ENCODE data around the gene ATXN2.
A peak's percentile ranks its signal among the peaks of the same experiment; 100 is the strongest.
"Not testable (repeated sequence)": the region's sequence is repeated elsewhere in the genome, so short reads cannot be mapped to it uniquely, and the experiment has no call there.

Gene ATXN2

DNA sequence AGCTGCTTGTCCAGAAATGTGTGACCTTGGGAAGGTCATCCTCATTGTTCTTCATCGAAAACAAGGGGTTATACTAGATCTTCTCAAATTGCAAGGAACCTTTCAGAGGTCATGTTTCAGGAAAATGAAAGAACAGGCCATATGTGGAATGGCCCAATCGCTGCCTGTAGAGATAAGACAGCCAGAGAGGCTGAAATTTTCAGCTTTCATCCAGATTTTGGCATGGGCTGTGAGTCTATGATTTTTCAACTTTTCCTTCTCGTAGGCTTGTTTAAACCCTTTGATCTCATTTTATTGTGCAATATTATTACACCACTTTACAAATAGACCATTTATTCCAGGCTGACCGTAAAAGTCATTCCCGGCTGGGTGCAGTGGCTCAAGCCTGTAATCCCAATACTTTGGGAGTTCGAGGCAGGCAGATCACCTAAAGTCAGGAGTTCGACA lies 17.1 kb upstream of the ATXN2 start:
- Mint-ChIP-seq H3K36me3 (ENCODE audit: low read depth) (no peaks in the 10 kb centered on the region), H3K9me3 (no peaks in the 10 kb centered on the region), H3K4me1 (ENCODE audit: low read depth) (no peaks in the 10 kb centered on the region), H3K27ac (no peak overlapping the region), H3K27me3 (ENCODE audit: low read depth) (no peaks in the 10 kb centered on the region), H3K4me3 (no peak overlapping the region)

DNA sequence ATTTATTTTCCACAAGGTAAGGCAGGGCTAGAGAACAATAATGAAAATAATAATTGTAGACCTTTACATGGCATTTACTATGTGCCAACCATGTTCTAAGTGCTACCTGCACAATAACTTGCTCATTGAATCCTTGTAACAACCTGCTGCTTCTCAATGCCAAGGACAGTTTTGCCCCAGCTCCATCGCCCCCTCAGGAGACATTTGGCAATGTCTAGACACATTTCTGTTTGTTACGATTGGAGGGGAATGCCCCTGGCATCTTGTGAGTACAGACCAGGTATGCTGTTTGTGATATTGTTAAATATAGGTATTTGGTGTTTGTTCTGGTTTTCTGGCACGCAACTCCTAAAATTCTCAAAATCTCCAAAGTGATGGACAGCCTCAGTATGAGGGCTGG lies 8.1 kb upstream of the ATXN2 start:
- no peaks in the 10 kb centered on the region for H3K36me3 Mint-ChIP-seq (ENCODE audit: low read depth)
- H3K27me3 Mint-ChIP-seq (ENCODE audit: low read depth): peaks cover 4% of the 10 kb centered on the region
- H3K27ac Mint-ChIP-seq: no peak overlapping the region
- no peaks in the 10 kb centered on the region for H3K9me3 Mint-ChIP-seq
- H3K4me1 Mint-ChIP-seq (ENCODE audit: low read depth): no peaks in the 10 kb centered on the region
- no peak overlapping the region for H3K4me3 Mint-ChIP-seq

DNA sequence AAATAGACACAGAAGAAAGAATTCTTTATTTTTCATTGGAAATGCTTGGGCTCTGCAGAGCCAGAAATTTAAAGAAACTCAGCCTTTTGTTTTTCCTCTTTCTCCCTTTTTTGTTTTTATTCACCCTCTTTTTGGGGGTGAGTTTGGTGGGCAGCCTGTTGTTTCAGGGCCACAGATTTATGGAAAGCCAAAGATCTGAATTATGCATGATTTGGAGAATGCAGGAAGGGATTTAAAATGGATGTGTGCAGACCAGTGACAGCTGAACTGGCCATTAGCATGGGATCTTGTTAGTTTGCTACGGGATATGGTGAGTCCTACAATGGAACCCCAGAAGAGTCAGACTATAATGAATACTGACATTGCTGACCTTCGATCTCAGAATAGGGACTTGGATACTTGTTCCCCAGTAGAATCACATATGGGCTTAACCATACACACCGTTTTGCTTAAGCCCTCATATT lies 7.7 kb upstream of the ATXN2 start:
- no peaks in the 10 kb centered on the region for H3K36me3 Mint-ChIP-seq (ENCODE audit: low read depth)
- no peak overlapping the region for H3K27ac Mint-ChIP-seq

DNA sequence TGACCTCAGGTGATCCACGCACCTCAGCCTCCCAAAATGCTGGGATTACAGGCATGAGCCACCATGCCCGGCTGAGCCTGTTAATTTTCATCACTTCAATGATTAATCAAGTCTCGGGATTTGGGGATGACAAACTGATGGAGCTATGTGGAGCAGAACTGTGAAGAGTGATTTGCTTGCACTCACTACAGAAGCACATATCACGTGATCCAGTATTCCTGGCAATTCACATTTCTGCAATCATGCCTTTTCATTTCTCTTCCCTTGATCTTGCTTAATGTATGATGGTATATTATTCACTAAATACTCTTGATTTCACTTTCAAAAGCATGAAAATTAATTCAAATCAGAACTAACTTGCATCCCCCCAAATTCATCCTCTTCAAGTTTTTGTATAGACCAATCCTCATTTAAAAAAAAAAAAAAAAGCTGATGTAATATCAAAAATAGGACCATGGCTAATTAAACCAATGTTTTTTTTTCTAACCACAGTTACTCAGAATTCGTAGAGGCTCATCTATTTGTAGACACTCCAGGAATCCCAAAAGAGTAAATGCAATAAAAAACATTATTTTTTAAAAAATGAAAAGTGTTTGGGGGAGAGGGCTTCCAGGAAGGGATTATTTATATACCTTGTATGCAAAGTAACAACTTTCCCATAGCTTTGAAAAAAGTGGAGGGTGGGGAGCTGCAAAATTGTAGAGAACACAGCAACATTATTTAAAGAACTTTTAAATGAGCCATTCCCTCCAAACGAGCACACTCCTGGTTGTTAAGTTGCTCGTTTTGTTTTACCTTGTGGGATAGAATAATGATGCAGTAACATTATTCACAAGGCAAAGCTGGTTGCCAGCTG lies 7.0 kb upstream of the ATXN2 start:
- H3K27ac Mint-ChIP-seq: no peak overlapping the region
- no peak overlapping the region for H3K4me3 Mint-ChIP-seq
- peaks cover 4% of the 10 kb centered on the region for H3K27me3 Mint-ChIP-seq (ENCODE audit: low read depth)

More for the DNA sequence above, 7.7 kb upstream of the ATXN2 start:
- Mint-ChIP-seq H3K27me3 (ENCODE audit: low read depth) (peaks cover 4% of the 10 kb centered on the region), H3K4me3 (no peak overlapping the region), H3K9me3 (no peaks in the 10 kb centered on the region), H3K4me1 (ENCODE audit: low read depth) (no peaks in the 10 kb centered on the region)

DNA sequence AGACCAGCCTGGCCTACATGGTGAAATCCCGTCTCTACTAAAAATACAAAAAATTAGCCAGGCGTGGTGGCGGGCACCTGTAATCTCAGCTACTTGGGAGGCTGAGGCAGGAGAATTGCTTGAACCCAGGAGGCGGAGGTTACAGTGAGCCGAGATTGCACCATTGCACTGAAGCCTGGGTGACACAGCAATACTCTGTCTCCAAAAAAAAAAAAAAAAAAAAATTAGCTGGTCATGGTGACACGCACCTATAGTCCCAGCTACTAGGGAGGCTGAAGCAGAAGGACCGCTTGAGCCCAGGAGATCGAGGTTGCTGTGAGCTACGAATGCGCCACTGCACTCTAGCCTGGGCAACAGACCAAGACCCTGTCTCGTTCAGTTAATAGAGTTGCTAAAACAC lies 3.7 kb upstream of the ATXN2 start:
- H3K27ac Mint-ChIP-seq; H3K36me3 Mint-ChIP-seq (ENCODE audit: low read depth); H3K27me3 Mint-ChIP-seq (ENCODE audit: low read depth); H3K4me3 Mint-ChIP-seq; H3K4me1 Mint-ChIP-seq (ENCODE audit: low read depth); H3K9me3 Mint-ChIP-seq: not testable (repeated sequence)

More for the DNA sequence above, 7.0 kb upstream of the ATXN2 start:
- no peaks in the 10 kb centered on the region for H3K9me3 Mint-ChIP-seq
- no peaks in the 10 kb centered on the region for H3K36me3 Mint-ChIP-seq (ENCODE audit: low read depth)
- no peaks in the 10 kb centered on the region for H3K4me1 Mint-ChIP-seq (ENCODE audit: low read depth)

DNA sequence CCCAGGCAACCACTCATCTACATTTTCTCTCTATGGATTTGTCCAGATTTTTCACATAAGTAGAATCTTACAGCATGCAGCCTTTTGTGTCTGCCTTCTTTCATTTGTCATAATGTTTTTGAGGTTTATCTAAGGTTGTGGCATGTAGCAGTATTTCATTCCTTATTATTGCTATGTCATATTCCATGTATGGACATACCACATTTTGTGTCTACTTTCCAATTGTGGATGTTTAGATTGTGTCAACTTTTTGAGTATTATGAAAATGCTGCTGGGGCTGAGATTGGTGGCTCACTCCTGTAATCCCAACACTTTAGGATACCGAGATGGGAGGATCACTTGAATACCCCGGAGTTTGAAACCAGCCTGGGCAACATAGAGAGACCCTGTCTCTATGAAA lies 3.2 kb upstream of the ATXN2 start:
- peaks cover 8% of the 10 kb centered on the region for H3K4me1 Mint-ChIP-seq (ENCODE audit: low read depth)
- H3K27ac Mint-ChIP-seq: no peak overlapping the region
- H3K36me3 Mint-ChIP-seq (ENCODE audit: low read depth): no peaks in the 10 kb centered on the region
- no peak overlapping the region for H3K4me3 Mint-ChIP-seq
- no peaks in the 10 kb centered on the region for H3K9me3 Mint-ChIP-seq
- H3K27me3 Mint-ChIP-seq (ENCODE audit: low read depth): peaks cover 4% of the 10 kb centered on the region

DNA sequence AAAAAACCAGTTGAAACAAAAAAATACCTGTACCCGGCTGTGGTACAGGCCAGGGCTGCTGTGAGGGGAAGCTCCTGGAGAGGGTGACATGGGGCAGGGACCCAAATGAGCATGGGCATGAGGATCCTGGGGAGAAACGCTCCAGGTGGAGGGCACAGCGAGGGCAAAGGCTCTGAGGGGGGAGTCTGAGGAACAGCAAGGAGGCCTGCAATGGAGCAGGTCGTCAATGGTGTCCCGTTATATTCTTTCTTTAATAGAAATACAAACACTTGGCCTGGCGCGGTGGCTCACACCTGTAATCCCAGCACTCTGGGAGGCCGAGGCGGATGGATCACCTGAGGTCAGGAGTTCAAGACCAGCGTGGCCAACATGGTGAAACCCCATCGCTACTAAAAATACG lies 1.9 kb upstream of the ATXN2 start:
- H3K9me3 Mint-ChIP-seq; H3K36me3 Mint-ChIP-seq (ENCODE audit: low read depth); H3K4me3 Mint-ChIP-seq; H3K27ac Mint-ChIP-seq; H3K27me3 Mint-ChIP-seq (ENCODE audit: low read depth): not testable (repeated sequence)
- H3K4me1 Mint-ChIP-seq (ENCODE audit: low read depth): peaks cover 17% of the 10 kb centered on the region

DNA sequence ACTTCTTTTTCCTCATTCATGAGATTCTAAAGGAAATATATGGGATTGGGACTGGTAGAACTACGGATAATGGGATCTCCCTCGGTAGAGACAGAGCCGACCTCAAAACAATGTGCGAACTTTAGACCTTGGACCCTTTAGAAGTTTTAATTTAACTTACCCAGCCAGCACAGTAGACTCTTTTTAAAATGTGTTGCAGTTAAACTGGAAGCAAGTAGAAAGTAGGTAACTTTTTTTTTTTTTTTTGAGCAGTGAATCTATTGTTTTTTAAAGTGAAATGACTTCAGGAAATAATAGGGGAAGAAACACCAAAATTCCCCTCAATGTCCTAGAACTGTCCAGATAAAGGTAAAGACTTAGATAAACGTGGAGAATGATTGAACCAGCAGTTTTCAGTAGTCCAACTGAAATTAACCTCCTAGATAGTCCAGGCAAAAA lies 1.1 kb upstream of the ATXN2 start:
- Mint-ChIP-seq H3K9me3 (no peaks in the 10 kb centered on the region), H3K27ac (peak overlapping the region; percentile 70), H3K27me3 (ENCODE audit: low read depth) (no peaks in the 10 kb centered on the region), H3K4me3 (peak overlapping the region; percentile 79), H3K36me3 (ENCODE audit: low read depth) (peaks cover 3% of the 10 kb centered on the region), H3K4me1 (ENCODE audit: low read depth) (peaks cover 17% of the 10 kb centered on the region)

DNA sequence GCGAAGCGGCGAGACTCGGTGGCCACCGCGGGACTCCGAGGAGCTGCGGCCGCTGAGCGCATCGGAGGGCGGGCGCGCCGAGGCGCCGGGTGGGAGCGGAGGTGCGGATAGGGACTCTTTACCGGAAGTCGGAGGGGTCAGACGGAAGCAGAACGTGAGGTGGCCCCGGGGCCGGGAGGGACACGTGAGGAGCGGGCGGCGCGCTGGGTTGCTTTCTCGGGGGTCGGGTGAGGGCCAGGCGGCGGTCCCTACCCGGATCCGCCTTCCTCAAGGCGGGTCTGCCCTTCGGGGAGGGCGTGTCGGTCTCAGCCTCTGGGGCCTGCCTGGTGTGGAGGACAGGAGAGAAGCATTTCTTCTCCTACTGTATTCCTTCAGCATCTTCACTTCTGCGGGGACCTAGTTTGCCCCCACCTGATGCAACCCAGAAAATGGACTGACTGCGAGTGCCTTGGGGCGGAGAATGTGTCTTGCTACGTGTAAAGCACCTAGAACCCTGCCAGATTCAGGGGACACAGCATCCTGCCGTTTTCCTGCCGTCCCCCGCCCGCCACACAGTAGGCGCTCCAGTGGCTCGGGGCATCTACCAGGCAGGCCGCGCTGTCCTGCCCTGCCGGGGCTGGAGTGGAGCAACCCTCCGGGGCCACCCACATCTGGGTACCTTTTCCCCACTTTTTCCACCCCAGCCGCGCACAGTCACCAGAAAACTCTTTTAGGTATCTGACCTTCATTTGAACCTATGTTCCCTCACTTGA lies 514 bp upstream of the ATXN2 start:
- no peaks in the 10 kb centered on the region for H3K27me3 Mint-ChIP-seq (ENCODE audit: low read depth)
- peaks cover 3% of the 10 kb centered on the region for H3K36me3 Mint-ChIP-seq (ENCODE audit: low read depth)

DNA sequence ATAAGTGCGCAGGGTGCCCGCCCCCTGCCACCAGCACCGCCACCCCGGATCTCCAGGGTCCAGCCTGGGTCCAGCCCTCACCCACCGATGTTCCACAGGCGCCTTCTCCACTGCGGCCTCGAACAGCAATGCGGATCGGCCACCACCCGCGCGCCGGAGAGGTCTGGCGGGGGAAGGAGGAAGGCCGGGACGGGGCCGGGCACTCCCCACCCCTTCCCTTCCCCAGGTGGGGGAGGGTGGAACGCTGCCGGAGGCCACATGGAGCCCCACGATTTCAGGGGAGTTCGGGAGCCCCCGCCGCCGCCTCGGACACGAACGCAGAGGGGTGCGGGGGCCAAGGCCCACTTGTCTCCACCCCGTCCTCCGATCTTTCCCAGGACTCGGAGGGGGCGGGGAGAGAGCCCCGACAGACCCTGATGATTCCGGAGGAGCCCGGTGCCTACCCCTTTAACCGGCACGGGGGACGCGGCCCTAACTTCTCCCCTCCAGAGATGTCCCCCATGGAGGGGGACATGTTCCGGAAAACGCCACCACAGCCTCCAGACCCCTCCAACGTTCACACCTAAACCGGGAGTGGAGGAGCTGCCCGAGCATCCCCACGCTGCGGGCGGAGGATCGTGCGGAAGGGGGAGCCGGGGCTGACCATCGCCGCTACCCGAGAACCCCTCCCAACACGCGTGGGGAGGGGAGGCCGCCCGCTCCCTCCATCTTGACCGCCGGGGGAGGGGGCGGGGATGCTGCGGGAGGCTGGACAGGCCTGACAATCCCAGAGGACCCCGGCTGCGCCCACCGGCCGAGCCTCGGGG lies 1.1 kb downstream of the ATXN2 start:
- Mint-ChIP-seq H3K36me3 (ENCODE audit: low read depth) (peaks cover 3% of the 10 kb centered on the region), H3K27ac (peak overlapping the region; percentile 78), H3K4me1 (ENCODE audit: low read depth) (peaks cover 22% of the 10 kb centered on the region), H3K4me3 (peak overlapping the region; percentile 85), H3K9me3 (no peaks in the 10 kb centered on the region), H3K27me3 (ENCODE audit: low read depth) (no peaks in the 10 kb centered on the region)

More for the DNA sequence above, 514 bp upstream of the ATXN2 start:
- Mint-ChIP-seq H3K27ac (peak overlapping the region; percentile 70), H3K4me3 (peak overlapping the region; percentile 79), H3K9me3 (no peaks in the 10 kb centered on the region), H3K4me1 (ENCODE audit: low read depth) (peaks cover 19% of the 10 kb centered on the region)

DNA sequence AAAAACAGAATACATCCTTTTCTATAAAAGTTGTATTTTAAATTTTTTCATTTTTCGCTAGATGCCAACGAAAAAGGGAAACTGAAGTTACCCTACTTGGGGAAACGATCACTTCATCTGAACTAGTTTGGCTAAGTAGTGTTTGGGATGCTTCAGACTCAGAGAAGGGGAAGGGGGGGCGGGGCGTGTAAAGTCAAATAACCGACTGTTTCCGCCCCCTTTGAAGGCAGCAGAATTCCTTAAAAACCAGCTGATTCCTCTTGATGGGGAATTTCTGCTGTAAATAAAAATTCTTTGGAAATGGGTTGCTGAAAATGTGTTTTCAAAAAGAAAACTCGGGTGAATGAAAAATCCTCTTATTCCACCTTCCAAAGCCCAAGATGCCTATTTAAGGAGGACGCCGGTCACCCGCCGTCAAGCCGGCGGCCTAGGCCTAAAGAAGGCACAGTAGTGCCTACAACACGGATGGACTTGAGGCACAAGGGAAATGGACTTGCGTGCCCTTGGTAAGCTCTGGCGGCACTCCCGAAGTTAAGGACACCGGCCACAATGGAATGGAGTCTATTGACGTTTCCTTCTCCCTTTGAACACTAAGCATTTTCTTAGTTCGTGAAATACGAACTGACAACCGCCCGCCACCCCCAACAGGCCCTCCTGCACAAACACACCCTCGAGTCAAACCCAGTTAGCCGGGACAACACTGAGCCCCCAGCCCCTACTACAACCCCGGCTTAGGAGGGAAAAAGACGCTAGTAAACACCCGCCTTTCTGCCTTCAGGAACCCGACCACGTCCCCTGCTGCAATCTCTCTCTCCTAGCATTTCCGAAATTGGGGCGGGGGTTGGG lies 1.9 kb downstream of the ATXN2 start:
- no peaks in the 10 kb centered on the region for H3K9me3 Mint-ChIP-seq
- H3K27ac Mint-ChIP-seq: peak overlapping the region; percentile 61
- peaks cover 3% of the 10 kb centered on the region for H3K36me3 Mint-ChIP-seq (ENCODE audit: low read depth)
- H3K4me1 Mint-ChIP-seq (ENCODE audit: low read depth): peaks cover 22% of the 10 kb centered on the region
- H3K4me3 Mint-ChIP-seq: peak overlapping the region; percentile 85
- no peaks in the 10 kb centered on the region for H3K27me3 Mint-ChIP-seq (ENCODE audit: low read depth)

DNA sequence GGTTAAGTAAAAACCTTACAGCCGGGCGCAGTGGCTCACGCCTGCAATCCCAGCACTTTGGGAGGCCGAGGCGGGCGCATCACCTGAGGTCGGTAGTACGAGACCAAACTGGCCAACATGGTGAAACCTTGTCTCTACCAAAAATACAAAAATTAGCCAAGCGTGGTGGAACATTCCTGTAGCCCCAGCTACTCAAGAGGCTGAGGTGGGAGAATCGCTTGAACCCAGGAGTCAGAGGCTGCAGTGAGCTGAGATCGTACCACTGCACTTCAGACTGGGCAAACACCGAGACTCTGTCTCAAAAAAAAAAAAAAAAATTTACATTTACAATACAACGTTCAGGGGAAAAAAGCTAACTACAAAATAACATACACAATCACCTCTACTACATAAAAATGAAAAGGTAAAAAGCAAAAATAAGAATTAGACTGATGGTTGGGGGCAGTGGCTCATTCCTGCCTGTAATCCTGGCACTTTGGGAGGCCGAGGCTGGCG lies 3.7 kb downstream of the ATXN2 start:
- peaks cover 22% of the 10 kb centered on the region for H3K4me1 Mint-ChIP-seq (ENCODE audit: low read depth)
- H3K4me3 Mint-ChIP-seq; H3K9me3 Mint-ChIP-seq; H3K27ac Mint-ChIP-seq; H3K27me3 Mint-ChIP-seq (ENCODE audit: low read depth); H3K36me3 Mint-ChIP-seq (ENCODE audit: low read depth): not testable (repeated sequence)

DNA sequence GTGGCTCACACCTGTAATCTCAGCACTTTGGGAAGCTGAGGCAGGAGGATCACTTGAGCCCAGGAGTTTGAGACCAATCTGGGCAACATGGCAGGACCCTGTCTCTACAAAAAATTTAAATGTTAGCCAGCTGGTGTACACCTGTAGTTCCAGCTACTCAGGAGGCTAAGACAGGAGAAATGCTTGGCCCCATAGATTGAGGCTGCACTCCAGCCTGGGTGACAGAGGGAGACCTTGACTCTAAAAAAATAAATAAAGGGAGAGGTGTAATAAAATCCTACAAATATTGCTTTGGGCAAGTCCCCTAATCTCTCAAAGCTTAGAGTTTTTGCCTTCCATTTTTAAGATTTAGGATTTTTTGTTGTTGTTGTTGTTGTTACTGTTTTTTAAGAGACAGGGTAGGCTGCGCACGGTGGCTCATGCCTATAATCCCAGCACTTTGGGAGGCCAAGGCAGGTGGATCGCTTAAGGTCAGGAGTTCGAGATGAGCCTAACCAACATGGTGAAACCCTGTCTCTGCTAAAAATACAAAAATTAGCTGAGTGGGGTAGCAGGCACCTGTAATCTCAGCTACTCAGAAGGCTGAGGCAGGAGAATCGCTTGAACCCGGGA lies 7.6 kb downstream of the ATXN2 start:
- not testable (repeated sequence) for H3K4me3 Mint-ChIP-seq; H3K27me3 Mint-ChIP-seq (ENCODE audit: low read depth); H3K9me3 Mint-ChIP-seq; H3K36me3 Mint-ChIP-seq (ENCODE audit: low read depth); H3K27ac Mint-ChIP-seq
- H3K4me1 Mint-ChIP-seq (ENCODE audit: low read depth): peaks cover 12% of the 10 kb centered on the region
